Muscle of leg (tissue), 11 donors: ENCODE data around the gene DDB1. TPM values are rescaled to one million over a fixed set of nuclear protein-coding genes. Genes with fewer than 3 reads are reported as not detected.
A peak's percentile ranks its signal among the peaks of the same experiment; 100 is the strongest.

Source experiments
- DNase-seq: peaks from one replicate; pipeline ENCODE4 v3.0.0; 2013
- H3K27ac ChIP-seq: one replicate; pipeline ENCODE4 v1.5.1; 2013; ENCODE audit warnings: mild to moderate bottlenecking, low read length, control low read depth
- H3K27me3 ChIP-seq: one replicate; pipeline ENCODE4 v1.6.1; 2013; ENCODE audit warnings: low read length; ENCODE audit not compliant: control insufficient read depth, insufficient read depth
- H3K36me3 ChIP-seq: one replicate; pipeline ENCODE4 v1.6.1; 2013; ENCODE audit warnings: low read length; ENCODE audit not compliant: control insufficient read depth, insufficient read depth
- H3K4me1 ChIP-seq: one replicate; pipeline ENCODE4 v1.6.1; 2013; ENCODE audit warnings: low read length; ENCODE audit not compliant: control insufficient read depth, insufficient read depth
- H3K4me3 ChIP-seq: one replicate; pipeline ENCODE4 v1.5.1; 2013; ENCODE audit warnings: low read length, control low read depth
- H3K9me3 ChIP-seq: replicated peaks from 2 replicates; pipeline ENCODE4 v1.6.1; 2013; ENCODE audit warnings: low read depth, low read length; ENCODE audit not compliant: control insufficient read depth
- WGBS: methylation state at CpG from one replicate; pipeline ENCODE4 v1.1.5; 2013; ENCODE audit warnings: missing lambda C conversion rate; ENCODE audit not compliant: insufficient coverage; 5-methylcytosine and 5-hydroxymethylcytosine counted together
- polyA plus RNA-seq, 8 donors: library from polyadenylated mRNA; unstranded; fragments of 120-200 nt; gene quantifications; one replicate each; pipeline versions ENCODE4 v1.2.1 to v1.2.3, GENCODE V29; 2013; ENCODE audit warnings: inconsistent platforms in 1 of 8, low replicate concordance in 1 of 8; ENCODE audit not compliant: insufficient read length in 8 of 8, insufficient read depth in 1 of 8
- total RNA-seq: library from RNA; stranded (reverse); fragments of 120-200 nt; gene quantifications from one replicate; pipeline ENCODE4 v1.2.4, GENCODE V29; 2013

The DDB1 gene
- total and polyA plus RNA-seq, 9 donors: 174 to 240 (median 217) TPM

GRCh38 chr11:61347916-61348461, 15.1 kb upstream of the DDB1 start:
- WGBS: 69% methylated on average over 7 of the region's 11 CpGs
- Histone ChIP-seq H3K4me3 (no peak overlapping the region), H3K9me3 (no peaks in the 10 kb centered on the region), H3K36me3 (peaks cover 54% of the 10 kb centered on the region), H3K27me3 (no peaks in the 10 kb centered on the region), H3K27ac (no peak overlapping the region), H3K4me1 (peaks cover 11% of the 10 kb centered on the region)
- DNase-seq: no peak

DNA sequence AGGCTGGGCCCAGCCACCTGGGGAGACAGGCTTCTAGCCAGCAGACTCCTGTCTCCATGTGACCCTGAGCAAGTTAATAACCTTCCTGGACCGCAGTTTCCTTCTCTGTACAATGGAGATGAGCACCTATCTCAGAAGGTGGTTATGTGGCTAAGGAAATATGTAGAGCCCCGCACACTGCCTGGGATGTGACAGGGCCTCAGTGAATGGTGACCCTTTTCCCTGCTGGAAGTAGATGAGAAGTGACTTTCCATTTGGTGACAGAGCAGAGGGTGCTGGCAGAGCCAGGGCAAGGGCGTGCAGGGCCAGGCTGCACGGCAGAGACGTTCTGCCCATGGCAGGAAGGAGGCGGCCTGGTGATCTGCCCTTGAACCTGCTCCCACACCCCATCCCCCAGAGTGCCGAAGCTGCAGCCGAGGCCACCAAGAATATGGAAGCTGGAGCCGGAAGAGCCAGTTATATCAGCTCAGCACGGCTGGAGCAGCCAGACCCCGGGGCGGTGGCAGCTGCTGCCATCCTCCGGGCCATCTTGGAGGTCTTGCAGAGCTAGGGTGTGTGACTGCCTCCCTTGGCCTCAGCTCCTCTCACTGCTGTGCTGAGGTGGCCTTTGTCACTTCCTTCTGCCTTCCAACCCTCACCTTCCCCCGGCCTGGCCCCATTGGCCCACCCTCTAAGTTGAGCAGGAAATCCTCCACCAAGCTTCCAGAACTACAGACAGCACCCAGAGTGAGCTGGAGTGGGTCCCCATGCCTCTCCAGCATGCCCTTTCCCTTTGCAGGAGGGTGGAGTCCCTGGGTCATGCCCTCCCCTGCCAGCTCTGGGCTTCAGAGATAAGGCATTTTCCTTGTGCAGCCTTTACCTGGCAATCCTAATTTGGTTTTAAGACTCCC, 13.3 kb upstream of the DDB1 start:
- no peaks in the 10 kb centered on the region for H3K27me3 ChIP-seq
- H3K9me3 ChIP-seq: no peaks in the 10 kb centered on the region
- no peak overlapping the region for H3K27ac ChIP-seq
- 84% methylated on average over 12 of the region's 14 CpGs for WGBS
- DNase-seq: no peak
- H3K4me1 ChIP-seq: peaks cover 11% of the 10 kb centered on the region
- peaks cover 55% of the 10 kb centered on the region for H3K36me3 ChIP-seq
- no peak overlapping the region for H3K4me3 ChIP-seq

DNA sequence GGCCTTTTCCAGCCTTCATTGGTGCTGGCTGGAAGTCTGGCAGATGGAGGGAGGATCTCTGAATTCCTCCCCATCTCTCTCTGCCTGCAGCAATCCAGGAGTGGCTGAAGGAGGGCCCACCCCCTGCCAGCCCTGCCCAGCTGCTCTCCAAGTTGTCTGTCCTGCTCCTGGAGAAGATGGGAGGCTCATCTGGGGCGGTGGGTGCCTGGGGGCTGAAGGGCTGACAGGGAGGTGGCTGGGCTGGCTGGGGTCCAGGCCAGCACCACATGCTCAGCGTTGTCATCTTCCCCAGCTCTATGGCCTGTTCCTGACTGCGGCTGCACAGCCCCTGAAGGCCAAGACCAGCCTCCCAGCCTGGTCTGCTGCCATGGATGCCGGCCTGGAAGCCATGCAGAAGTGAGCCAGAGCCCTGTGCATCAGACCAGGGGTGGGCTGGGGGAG, 12.3 kb upstream of the DDB1 start:
- Histone ChIP-seq H3K4me1 (peaks cover 11% of the 10 kb centered on the region), H3K27me3 (no peaks in the 10 kb centered on the region), H3K27ac (peak overlapping the region; percentile 7), H3K36me3 (peaks cover 51% of the 10 kb centered on the region), H3K4me3 (no peak overlapping the region), H3K9me3 (no peaks in the 10 kb centered on the region)
- peak; percentile 27 for DNase-seq
- 43% methylated on average over 4 of the region's 4 CpGs for WGBS

- Histone ChIP-seq H3K4me1 (peaks cover 11% of the 10 kb centered on the region), H3K27ac (no peak overlapping the region), H3K4me3 (no peak overlapping the region), H3K27me3 (no peaks in the 10 kb centered on the region), H3K36me3 (peaks cover 44% of the 10 kb centered on the region), H3K9me3 (no peaks in the 10 kb centered on the region)
- 95% methylated on average over 17 of the region's 29 CpGs for WGBS
- no peak for DNase-seq
These were observed 11.2 kb upstream of the DDB1 start for GRCh38 chr11:61343792-61344745.

DNA sequence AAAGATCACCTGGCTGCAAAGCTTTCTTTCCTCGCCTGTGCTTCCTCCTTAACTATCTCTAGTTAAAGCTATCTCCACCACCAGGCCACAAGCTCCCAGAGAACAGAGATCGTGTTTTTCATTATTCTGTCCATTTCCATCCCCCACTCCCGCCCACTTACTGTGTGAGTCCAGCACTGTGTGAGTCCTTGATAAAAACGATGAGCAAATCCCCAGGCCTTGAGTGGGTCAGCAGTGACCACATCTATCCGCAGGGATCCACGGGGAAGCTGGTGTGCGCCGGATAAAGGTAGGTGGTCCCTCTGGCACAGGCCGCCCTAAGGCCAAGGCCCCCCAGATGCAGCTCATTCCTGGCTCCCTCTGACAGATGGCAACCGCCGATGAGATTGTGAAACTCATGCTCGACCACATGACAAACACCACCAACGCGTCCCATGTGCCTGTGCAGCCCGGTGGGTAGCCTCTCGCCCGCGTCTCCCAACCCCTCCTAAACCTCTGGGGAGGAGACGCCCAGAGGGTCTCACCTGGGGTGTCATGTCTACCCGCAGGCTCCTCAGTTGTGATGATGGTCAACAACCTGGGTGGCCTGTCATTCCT, 9.4 kb upstream of the DDB1 start:
- 91% methylated on average over 19 of the region's 20 CpGs for WGBS
- Histone ChIP-seq H3K27ac (no peak overlapping the region), H3K27me3 (no peaks in the 10 kb centered on the region), H3K4me1 (peaks cover 11% of the 10 kb centered on the region), H3K36me3 (peaks cover 44% of the 10 kb centered on the region), H3K4me3 (no peak overlapping the region), H3K9me3 (no peaks in the 10 kb centered on the region)
- no peak for DNase-seq

DNA sequence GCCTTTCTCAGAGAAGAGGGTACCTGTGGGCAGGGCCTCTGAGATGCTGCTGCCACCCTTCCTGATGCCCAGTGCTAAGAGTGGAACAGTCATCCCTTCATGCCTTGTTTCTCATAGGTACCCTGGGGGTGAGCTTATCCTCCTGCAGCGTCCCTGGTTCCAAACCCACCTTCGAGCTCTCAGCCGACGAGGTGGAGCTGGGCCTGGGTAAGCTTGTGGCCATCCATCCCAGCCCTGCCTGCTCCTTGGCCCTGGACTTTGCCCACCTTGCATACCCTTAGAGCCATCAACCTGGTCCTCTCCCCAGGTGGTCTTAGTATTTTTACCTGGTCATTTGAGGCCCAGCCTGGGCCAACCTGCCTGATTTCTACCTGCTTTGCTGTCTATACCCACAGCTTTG, 8.8 kb upstream of the DDB1 start:
- 93% methylated on average over 4 of the region's 4 CpGs for WGBS
- H3K4me3 ChIP-seq: no peak overlapping the region
- DNase-seq: no peak
- no peaks in the 10 kb centered on the region for H3K27me3 ChIP-seq
- H3K27ac ChIP-seq: no peak overlapping the region
- peaks cover 11% of the 10 kb centered on the region for H3K4me1 ChIP-seq
- H3K36me3 ChIP-seq: peaks cover 42% of the 10 kb centered on the region
- H3K9me3 ChIP-seq: no peaks in the 10 kb centered on the region

- Histone ChIP-seq H3K36me3 (peaks cover 35% of the 10 kb centered on the region), H3K4me1 (peaks cover 16% of the 10 kb centered on the region), H3K9me3 (no peaks in the 10 kb centered on the region), H3K27ac (no peak overlapping the region), H3K4me3 (no peak overlapping the region), H3K27me3 (no peaks in the 10 kb centered on the region)
- no peak for DNase-seq
- no CpG with 5 or more reads among the region's 2 CpGs for WGBS
These were observed 8.1 kb upstream of the DDB1 start for GRCh38 chr11:61340979-61341378.

DNA sequence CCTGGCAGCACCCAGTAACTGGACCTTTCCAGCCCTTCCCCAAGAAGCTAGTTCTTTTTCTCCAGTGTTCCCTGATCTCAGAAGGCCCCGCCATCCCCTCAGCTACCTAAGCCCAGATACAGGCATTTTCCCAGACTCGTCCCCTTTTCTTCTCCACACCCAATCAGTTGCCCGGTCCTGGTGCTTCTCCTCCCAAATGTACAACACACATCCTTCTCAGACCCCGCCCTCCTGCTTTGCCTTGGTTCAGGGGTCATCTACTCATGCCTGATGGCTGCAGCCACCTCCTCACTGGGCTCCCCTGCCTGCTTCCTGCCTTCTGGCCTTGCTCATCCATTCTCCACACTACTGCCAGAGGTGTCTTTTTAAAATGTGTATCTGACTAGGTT, 6.6 kb upstream of the DDB1 start:
- 82% methylated on average over 4 of the region's 4 CpGs for WGBS
- no peak overlapping the region for H3K4me3 ChIP-seq
- no peaks in the 10 kb centered on the region for H3K9me3 ChIP-seq
- no peak for DNase-seq
- H3K36me3 ChIP-seq: peaks cover 34% of the 10 kb centered on the region
- H3K27me3 ChIP-seq: no peaks in the 10 kb centered on the region
- H3K4me1 ChIP-seq: peaks cover 7% of the 10 kb centered on the region
- H3K27ac ChIP-seq: no peak overlapping the region

DNA sequence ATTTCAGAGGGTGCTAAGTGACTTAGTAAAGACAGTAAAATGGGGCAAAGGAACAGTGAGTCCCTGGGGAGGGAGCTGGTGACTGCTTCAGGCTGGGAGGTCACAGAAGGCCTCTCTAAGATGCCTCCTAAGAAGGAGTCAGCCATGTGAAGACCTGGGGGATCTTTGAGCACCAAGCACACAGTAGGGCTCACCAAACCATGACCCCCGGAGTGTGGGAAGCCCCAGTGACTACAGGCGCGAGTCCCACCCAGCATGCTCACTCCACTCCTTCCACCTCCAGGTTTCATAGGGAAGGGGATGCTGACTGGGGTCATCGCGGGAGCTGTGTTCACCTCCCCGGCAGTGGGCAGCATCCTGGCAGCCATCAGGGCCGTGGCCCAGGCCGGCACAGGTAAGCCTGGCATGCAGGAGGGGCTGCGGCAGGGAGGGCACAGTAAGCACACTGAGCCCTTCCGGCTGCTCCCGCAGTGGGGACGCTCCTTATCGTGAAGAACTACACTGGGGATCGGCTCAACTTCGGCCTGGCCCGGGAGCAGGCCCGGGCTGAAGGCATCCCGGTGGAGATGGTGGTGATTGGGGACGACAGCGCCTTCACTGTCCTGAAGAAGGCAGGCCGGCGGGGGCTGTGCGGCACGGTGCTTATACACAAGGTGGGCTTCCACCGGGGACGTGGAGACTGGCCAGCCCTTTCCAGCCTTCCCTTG, 6.0 kb upstream of the DDB1 start:
- WGBS: 92% methylated on average over 19 of the region's 26 CpGs

More for the DNA sequence above, 6.0 kb upstream of the DDB1 start:
- no peak for DNase-seq
- Histone ChIP-seq H3K36me3 (peaks cover 34% of the 10 kb centered on the region), H3K4me3 (no peak overlapping the region), H3K4me1 (peaks cover 7% of the 10 kb centered on the region), H3K9me3 (no peaks in the 10 kb centered on the region), H3K27ac (no peak overlapping the region), H3K27me3 (no peaks in the 10 kb centered on the region)
